GM23338 (cell line): Measurements from ENCODE around the gene GPATCH11. TPM values are rescaled to one million over a fixed set of nuclear protein-coding genes. Genes with fewer than 3 reads are reported as not detected.

Experiments
- ATAC-seq: fragments of 200-7000 bp; cut with Tn5 transposase; 3 replicates; pipeline ENCODE4 v1.9.1; 2020
- DNase-seq: peaks from one replicate; pipeline ENCODE4 v3.0.0-alpha.2; 2015; ENCODE audit warnings: low spot score
- H2AFZ ChIP-seq: fragments of 200-600 bp; sonication (generic); 2 replicates; pipeline ENCODE4 v1.8.0; 2016; ENCODE audit warnings: antibody characterized with exemption, mild to moderate bottlenecking, moderate library complexity
- H3F3A ChIP-seq: fragments of 200-600 bp; sonication (generic); replicated peaks from 2 replicates; pipeline ENCODE4 v1.8.0; 2017; ENCODE audit warnings: antibody characterized with exemption, mixed run types, low read depth
- H3K27ac ChIP-seq: fragments of 200-600 bp; sonication (generic); 2 replicates; pipeline ENCODE4 v1.6.1; 2016; ENCODE audit warnings: low read depth
- H3K27me3 ChIP-seq: fragments of 200-600 bp; sonication (generic); 2 replicates; pipeline ENCODE4 v1.8.0; 2016; ENCODE audit warnings: mild to moderate bottlenecking, mixed run types, moderate library complexity; ENCODE audit not compliant: insufficient read depth
- H3K36me3 ChIP-seq: fragments of 200-600 bp; sonication (generic); 2 replicates; pipeline ENCODE4 v1.8.0; 2016; ENCODE audit warnings: mild to moderate bottlenecking; ENCODE audit not compliant: insufficient read depth
- H3K4me1 ChIP-seq: fragments of 200-600 bp; sonication (generic); 2 replicates; pipeline ENCODE4 v1.8.0; 2016; ENCODE audit warnings: mild to moderate bottlenecking, moderate library complexity; ENCODE audit not compliant: insufficient read depth
- H3K4me2 ChIP-seq: fragments of 200-600 bp; sonication (generic); 2 replicates; pipeline ENCODE4 v1.7.1; 2017; ENCODE audit warnings: mixed run types
- H3K4me3 ChIP-seq: fragments of 200-600 bp; sonication (generic); 2 replicates; pipeline ENCODE4 v1.6.1; 2016; ENCODE audit warnings: mixed run types
- H3K79me2 ChIP-seq: fragments of 200-600 bp; sonication (generic); replicated peaks from 2 replicates; pipeline ENCODE4 v1.8.0; 2017; ENCODE audit warnings: mild to moderate bottlenecking; ENCODE audit not compliant: insufficient read depth
- H3K9me2 ChIP-seq: fragments of 200-600 bp; sonication (generic); 2 replicates; pipeline ENCODE4 v1.8.0; 2017; ENCODE audit not compliant: insufficient read depth
- H4K20me1 ChIP-seq: fragments of 200-600 bp; sonication (generic); replicated peaks from 2 replicates; pipeline ENCODE4 v1.8.0; 2017; ENCODE audit warnings: mild to moderate bottlenecking; ENCODE audit not compliant: insufficient read depth
- H3K27ac Mint-ChIP-seq: 2 replicates; pipeline ENCODE4 v1.8.0; 2020; ENCODE audit warnings: inconsistent platforms, mild to moderate bottlenecking, moderate library complexity, mixed read lengths
- H3K27me3 Mint-ChIP-seq: 3 replicates; pipeline ENCODE4 v1.8.0; 2022; ENCODE audit warnings: low read depth, mild to moderate bottlenecking, moderate library complexity, mixed read lengths, inconsistent platforms; ENCODE audit not compliant: insufficient read depth, poor library complexity
- H3K36me3 Mint-ChIP-seq: 3 replicates; pipeline ENCODE4 v1.8.0; 2021; ENCODE audit warnings: low read depth, mild to moderate bottlenecking, inconsistent platforms, moderate library complexity, mixed read lengths
- H3K4me1 Mint-ChIP-seq: 3 replicates; pipeline ENCODE4 v1.8.0; 2020; ENCODE audit warnings: mild to moderate bottlenecking, inconsistent platforms, mixed read lengths
- H3K4me3 Mint-ChIP-seq: 3 replicates; pipeline ENCODE4 v1.8.0; 2021; ENCODE audit warnings: moderate library complexity, mild to moderate bottlenecking, inconsistent platforms, mixed read lengths
- H3K9me3 Mint-ChIP-seq: 3 replicates; pipeline ENCODE4 v1.8.0; 2020; ENCODE audit warnings: moderate library complexity, mild to moderate bottlenecking, inconsistent platforms, mixed read lengths
- CREB1 ChIP-seq: fragments of 250-450 bp; sonication (Bioruptor Pico); IDR thresholded peaks from 2 replicates; pipeline ENCODE4 v1.5.0; 2020; ENCODE audit warnings: low read depth, mild to moderate bottlenecking, moderate library complexity
- EZH2 ChIP-seq: fragments of 200-600 bp; sonication (generic); IDR thresholded peaks from one replicate; pipeline ENCODE4 v1.8.0; 2017; ENCODE audit warnings: antibody characterized with exemption, mild to moderate bottlenecking, low read depth; ENCODE audit not compliant: unreplicated experiment
- EZH2phosphoT487 ChIP-seq: fragments of 200-600 bp; sonication (generic); IDR thresholded peaks from one replicate; pipeline ENCODE4 v1.8.1; 2018; ENCODE audit warnings: antibody characterized with exemption; ENCODE audit not compliant: unreplicated experiment
- JUNB ChIP-seq: IDR thresholded peaks from one replicate; pipeline ENCODE4 v1.6.1; 2016; ENCODE audit warnings: antibody characterized with exemption; ENCODE audit not compliant: unreplicated experiment
- NANOG ChIP-seq: IDR thresholded peaks from 2 replicates; pipeline ENCODE4 v1.6.1; 2016; ENCODE audit warnings: antibody characterized with exemption, borderline replicate concordance
- STAT1 ChIP-seq: IDR thresholded peaks from one replicate; pipeline ENCODE4 v1.6.1; 2016; ENCODE audit warnings: antibody characterized with exemption; ENCODE audit not compliant: unreplicated experiment
- ZNF114 ChIP-seq: fragments of 250-450 bp; sonication (Bioruptor Pico); IDR thresholded peaks from 2 replicates; pipeline ENCODE4 v1.5.0; 2020; ENCODE audit warnings: mild to moderate bottlenecking, moderate library complexity
- ZNF331 ChIP-seq: fragments of 250-450 bp; sonication (Bioruptor Pico); IDR thresholded peaks from 2 replicates; pipeline ENCODE4 v1.5.0; 2020; ENCODE audit warnings: low read depth, mild to moderate bottlenecking, moderate library complexity
- ZNF462 ChIP-seq: fragments of 250-450 bp; sonication (Bioruptor Pico); IDR thresholded peaks from 2 replicates; pipeline ENCODE4 v1.5.0; 2020; ENCODE audit warnings: mild to moderate bottlenecking, moderate library complexity
- polyA plus RNA-seq: library from polyadenylated mRNA; unstranded; fragments of >200 nt; fragmentation: Nextera tagmentation; extraction: Ambion mirVana; gene quantifications from 2 replicates; pipeline ENCODE4 v1.2.1, GENCODE V29; 2016
- total RNA-seq: library from RNA; depleted of rRNA; stranded (reverse); fragments of >200 nt; shearing (Covaris generic); gene quantifications from 2 replicates; pipeline ENCODE4 v1.2.3, GENCODE V29; 2014

Gene GPATCH11
- total and polyA plus RNA-seq, 2 experiments from 2014 or later = 3.5 to 8.0 TPM

- TF ChIP-seq EZH2phosphoT487 (no peak), JUNB (no peak), ZNF462 (CRISPR knock-in tag) (no peak), ZNF114 (CRISPR knock-in tag) (no peak), STAT1 (no peak)
Measured at GRCh38 chr2:37061776-37062175, 22.5 kb upstream of the GPATCH11 start (continued).

GRCh38 chr2:37068686-37069085 lies 15.6 kb upstream of the GPATCH11 start:
- Histone ChIP-seq H3K27me3 (no peaks in the 10 kb centered on the region), H3K4me1 (no peaks in the 10 kb centered on the region)
- TF ChIP-seq STAT1 (no peak), ZNF462 (CRISPR knock-in tag) (no peak), ZNF331 (CRISPR knock-in tag) (no peak), EZH2 (no peak), CREB1 (no peak), NANOG (no peak)

More at GRCh38 chr2:37068686-37069085, 15.6 kb upstream of the GPATCH11 start:
- no peaks in the 10 kb centered on the region for H3F3A ChIP-seq
- Mint-ChIP-seq H3K27ac (0 out of 2 replicates have a peak overlapping the region, but pooled peaks have one; percentile 49), H3K4me3 (no peak overlapping the region), H3K27me3 (no peaks in the 10 kb centered on the region), H3K4me1 (no peaks in the 10 kb centered on the region), H3K36me3 (peaks cover 7% of the 10 kb centered on the region; the same call in 2 of the 3 replicates), H3K9me3 (no peaks in the 10 kb centered on the region)
- H3K4me2 ChIP-seq = no peak overlapping the region
- H3K36me3 ChIP-seq = no peaks in the 10 kb centered on the region
- no peak overlapping the region for H2AFZ ChIP-seq
- H3K27ac ChIP-seq = peak overlapping the region; percentile 23; the same call in 1 of the 2 replicates
- no peaks in the 10 kb centered on the region for H4K20me1 ChIP-seq
- no peak overlapping the region for H3K4me3 ChIP-seq
- ATAC-seq (no peak), DNase-seq (no peak)
- H3K9me2 ChIP-seq = no peaks in the 10 kb centered on the region
- H3K79me2 ChIP-seq = no peaks in the 10 kb centered on the region
